Measurements from ENCODE around the gene GLYR1.

GRCh38 chr16:4798456-4798855 is 48.6 kb downstream of the GLYR1 start:
- TF ChIP-seq CTCF (IDR thresholded peaks at IDR 0.05), result no peak
- no peak for TF ChIP-seq POLR2AphosphoS5 (IDR thresholded peaks at IDR 0.05; ENCODE audit: insufficient read depth in 1 of 2, low read depth in 1 of 2)

Data from vagina (tissue), 2 donors.